GM20431 (cell line): ENCODE data around the gene KRT74.

ENCODE experiments used
- in situ Hi-C: fragments of 300-500 bp; cut with MseI, MboI; formaldehyde crosslinking; loops from one replicate; pipeline ENCODE4 v1.15.0; 2020; ENCODE audit warnings: low sequenced_read_pairs; ENCODE audit not compliant: unreplicated experiment

The KRT74 gene

GRCh38 chr12:52573743-52574142 is at the start of gene KRT74:
KRT74 (minus strand) TSS chr12:52573843; CDS start chr12:52573777, 66 bp downstream.
- in situ Hi-C loops = no loop called here

DNA sequence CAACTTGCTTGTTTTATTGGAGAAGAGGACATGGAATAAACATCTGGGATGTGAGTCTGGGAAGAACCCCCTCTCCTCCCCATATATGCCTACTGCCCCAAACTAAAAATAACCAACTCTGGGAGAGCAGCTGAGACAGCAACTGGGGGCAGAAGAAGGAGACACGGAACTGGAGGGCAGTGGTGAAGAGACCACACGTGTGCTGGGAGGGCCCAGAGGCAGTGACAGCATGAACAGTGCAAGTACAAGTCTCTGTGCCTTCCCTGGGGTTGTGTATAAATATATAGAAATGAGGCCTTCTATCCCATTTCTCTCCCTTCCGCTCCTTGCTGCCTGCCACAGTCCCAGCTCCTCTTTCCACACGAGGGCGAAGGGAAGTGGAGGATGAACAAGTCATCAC is 48.7 kb upstream of the KRT74 start:
- in situ Hi-C loops = no loop called here

- in situ Hi-C loops = no loop called here
Measured at GRCh38 chr12:52618866-52619265, 45.2 kb upstream of the KRT74 start.

GRCh38 chr12:52618216-52618615 is 44.6 kb upstream of the KRT74 start, which contains the start of gene KRT73:
KRT73 (minus strand) TSS chr12:52618559; CDS start chr12:52618524, 35 bp downstream.
- in situ Hi-C loops = no loop called here

- in situ Hi-C loops = no loop called here
Measured at GRCh38 chr12:52617403-52617785, 43.8 kb upstream of the KRT74 start.

DNA sequence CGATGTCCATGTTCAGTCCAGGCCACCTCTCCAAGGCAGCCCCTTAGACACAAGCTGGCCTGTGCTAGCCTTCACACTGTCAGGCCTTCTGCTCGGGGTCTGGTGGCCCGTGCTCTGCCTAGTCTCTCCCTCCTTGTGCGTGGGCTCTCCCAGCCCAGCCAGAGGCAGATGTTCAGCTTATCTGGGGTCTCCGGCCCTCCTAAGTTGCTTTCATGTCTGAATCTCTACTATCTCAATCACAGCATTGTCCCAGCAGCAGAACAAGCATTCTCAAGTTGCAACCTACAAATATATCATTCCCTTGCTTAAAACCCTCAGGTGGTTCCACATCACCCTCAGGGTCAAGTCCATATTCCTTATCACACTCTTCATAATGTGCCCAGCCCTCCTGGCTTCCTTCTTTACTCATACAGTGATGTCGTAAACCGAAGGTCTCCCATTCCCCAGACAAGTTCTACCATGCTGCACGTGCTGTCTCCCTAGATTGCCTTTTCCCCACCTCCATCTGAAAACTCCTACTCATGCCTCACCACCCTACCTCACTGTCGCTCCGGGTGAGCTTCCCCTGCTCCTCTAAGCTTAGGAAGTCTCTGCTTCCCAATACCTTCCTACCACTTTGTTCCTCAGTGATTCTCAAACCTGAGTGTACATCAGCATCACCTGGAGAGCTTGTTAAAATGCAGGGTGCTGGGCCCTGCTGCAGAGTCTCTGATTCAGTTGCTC is 43.2 kb upstream of the KRT74 start:
- in situ Hi-C loops = no loop called here

DNA sequence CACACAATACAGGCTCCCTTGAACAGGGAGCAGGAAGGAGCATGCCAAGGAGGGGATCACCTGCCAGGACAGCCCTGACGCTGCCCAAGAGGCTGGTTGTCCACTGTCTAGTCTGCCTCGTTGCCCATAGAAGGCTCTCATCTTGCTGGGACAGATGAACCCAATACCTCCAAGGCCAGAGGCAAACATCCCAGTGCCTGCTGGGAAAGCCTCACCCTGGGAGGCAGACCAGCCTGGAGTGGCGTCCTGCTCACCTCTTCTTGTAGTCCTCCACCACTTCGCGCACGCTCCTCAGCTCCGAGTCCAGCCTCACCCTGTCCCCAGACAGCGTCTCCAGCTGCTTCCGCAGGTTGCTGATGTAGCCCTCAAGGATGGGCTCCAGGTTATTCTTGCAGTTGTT is 42.3 kb upstream of the KRT74 start:
- in situ Hi-C loops = no loop called here

DNA sequence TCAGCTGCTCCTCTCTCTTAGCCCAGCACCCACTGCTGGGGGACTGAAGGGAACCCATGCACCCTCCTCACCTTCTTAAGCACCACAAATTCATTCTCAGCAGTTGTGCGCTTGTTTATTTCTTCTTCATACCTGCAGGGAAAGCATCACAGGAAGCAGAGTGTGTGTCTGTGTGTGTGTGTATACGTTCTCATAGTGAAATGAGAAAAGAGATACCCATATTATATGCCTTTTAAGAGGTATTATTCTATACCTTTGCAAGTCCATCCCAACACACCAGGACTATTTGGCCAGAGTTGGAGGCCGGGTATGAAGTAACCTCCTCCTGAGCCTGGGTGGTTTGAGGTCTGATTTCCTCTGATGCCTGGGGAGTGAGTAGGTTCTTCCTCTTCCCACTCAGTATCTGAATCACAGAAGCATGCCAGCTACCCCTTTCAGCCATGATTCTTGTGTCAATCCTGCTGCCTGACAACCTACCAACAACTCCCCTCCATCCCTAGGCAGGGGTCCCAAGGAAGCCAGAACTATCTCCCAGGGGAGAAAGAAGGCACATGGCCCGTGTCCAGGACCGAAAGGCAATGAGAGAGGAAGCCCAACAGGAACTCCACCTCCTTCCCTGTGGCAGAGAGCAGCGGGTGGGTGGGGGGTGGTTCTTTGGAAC is 41.7 kb upstream of the KRT74 start:
- in situ Hi-C loops = no loop called here

- in situ Hi-C loops = no loop called here
Measured at GRCh38 chr12:52614381-52615207, 41.0 kb upstream of the KRT74 start.

- in situ Hi-C loops = no loop called here
Measured at GRCh38 chr12:52613384-52614030, 39.9 kb upstream of the KRT74 start.

- in situ Hi-C loops = no loop called here
Measured at GRCh38 chr12:52612431-52613383, 39.1 kb upstream of the KRT74 start.

DNA sequence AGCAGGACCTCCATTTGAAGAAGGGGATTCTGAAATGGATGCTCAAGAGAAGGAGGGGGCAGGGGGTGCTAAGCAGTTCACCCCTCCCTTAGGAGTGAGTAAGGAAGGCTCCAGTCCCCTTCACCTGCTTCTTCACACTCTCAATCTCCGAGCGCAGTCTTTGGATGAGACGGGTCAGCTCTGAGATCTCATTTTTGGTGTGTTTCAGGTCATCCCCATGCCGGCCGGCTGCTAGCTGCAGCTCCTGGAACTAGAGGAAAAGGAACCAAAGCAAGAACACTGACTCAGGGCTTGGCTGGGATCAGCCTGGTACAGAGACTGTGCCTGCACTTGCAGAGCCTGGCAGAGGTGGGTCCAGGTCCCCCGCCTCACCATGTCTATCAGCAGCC is 37.4 kb upstream of the KRT74 start:
- in situ Hi-C loops = no loop called here

- in situ Hi-C loops = no loop called here
Measured at GRCh38 chr12:52608826-52609630, 35.4 kb upstream of the KRT74 start.

DNA sequence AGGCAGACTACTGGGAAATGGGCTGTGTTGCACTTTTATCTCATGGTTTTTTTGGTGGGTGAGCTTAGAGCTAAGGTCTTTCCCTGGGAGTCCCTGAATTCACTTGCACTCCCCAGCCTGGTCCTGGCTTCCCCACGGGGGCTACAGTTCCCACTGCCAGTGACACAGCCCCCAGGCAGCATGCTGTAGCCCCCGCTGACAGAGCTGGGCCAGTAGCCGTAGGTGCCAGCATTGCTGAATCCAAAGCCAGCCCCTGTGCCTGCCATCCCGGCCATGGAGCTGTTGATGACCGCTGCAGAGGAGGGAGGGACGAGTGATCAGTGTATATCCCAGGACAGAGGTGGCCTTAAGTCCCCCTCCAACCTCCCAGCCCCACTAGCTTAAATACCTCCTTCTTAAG is 34.5 kb upstream of the KRT74 start:
- in situ Hi-C loops = no loop called here

DNA sequence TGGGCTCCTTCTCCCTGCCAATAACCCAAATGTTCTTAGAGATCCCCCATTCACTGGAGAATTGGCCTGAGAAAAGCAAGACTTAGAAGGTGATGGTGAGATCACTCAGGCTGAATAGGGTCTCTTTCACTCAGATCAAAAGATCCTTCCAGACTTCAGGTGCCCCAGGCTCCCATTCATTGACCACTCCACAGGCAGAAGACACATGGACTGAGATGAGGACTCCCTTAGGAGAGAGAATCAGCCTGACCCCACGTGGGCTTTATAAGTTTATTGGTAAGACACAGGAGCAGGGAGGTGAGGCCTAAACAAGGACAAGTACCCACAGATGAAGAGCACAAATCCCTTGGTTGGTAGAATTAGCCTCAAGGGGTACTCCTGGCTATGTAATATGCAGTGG is 33.7 kb upstream of the KRT74 start:
- in situ Hi-C loops = no loop called here

DNA sequence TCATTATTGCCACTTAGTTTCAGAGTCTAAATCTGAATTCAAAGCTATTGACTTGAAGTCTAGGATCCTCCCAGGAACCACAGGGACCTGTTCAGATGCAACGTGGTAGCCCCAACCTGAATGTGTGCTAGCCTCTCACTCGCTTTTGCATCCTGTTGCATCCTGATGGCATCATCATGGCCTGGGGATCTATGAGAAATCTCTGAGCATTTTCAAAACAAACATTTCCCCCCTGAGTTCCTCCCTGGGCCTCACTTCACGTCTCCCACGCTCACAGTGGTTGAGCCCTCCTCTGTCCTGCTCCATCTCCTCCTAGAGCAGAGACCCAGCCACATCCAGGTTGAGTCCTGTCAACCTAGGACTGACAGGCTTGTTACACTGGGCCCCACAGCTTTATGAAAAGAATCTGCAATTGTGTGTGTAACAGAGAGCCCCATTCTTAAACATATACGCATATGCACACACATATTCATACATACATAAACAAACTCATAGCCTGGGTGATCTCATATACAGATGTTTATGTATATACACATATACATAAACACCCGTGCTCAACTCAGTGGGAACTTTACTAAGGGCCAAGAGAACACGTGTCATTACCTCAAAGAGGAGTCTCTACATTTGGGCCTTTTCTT is 33.1 kb upstream of the KRT74 start:
- in situ Hi-C loops = no loop called here

DNA sequence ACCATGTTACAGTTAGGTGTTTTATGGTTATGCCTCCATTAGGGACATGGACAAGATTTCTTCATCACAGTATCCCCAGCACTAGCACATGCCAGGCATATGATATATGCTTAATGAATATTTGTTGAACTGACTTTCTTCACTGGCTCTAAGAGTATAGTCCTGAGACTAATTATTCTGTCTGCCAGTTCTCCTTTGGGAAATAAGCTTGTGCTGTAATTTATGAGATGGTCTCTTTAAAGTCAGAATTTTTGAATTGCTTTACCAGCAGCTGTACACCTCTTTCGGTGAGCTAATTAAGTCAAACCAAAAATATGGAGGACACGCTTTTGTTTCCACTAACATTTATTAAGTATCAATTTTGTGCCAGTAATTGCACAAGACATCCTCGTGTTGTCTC is 32.5 kb upstream of the KRT74 start:
- in situ Hi-C loops = no loop called here

DNA sequence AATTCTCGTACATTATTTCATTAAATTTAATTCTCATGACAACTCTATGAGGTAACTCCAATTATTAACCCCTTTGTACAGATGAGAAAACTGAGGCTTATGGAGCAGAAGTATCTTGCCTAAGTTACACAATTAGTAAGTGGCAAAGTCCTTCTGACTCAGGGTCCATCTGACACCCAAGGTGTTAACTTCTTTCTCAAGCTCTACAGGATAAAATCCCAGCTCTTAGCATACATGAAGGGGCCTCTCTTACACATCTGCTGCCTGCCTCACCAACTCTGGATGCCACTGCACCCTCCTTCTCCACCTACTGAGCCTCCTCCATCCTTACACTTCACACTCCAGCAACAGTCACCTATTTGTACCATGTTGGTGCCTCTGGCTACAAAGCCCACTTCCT is 31.9 kb upstream of the KRT74 start:
- in situ Hi-C loops = no loop called here
